Activated CD4-positive, alpha-beta T cell treated with anti-CD3 and anti-CD28 coated beads, Interleukin-2, amount 50 U/mL, for 4 hours (primary cell): ENCODE data around the gene NSD1.

Experiments
- DNase-seq, 2 experiments: peaks; one replicate each; pipeline ENCODE4 v3.0.0-alpha.2; 2020

The NSD1 gene

GRCh38 chr5:177183142-177183541 lies 49.6 kb downstream of the NSD1 start:
- DNase-seq: no peak

DNA sequence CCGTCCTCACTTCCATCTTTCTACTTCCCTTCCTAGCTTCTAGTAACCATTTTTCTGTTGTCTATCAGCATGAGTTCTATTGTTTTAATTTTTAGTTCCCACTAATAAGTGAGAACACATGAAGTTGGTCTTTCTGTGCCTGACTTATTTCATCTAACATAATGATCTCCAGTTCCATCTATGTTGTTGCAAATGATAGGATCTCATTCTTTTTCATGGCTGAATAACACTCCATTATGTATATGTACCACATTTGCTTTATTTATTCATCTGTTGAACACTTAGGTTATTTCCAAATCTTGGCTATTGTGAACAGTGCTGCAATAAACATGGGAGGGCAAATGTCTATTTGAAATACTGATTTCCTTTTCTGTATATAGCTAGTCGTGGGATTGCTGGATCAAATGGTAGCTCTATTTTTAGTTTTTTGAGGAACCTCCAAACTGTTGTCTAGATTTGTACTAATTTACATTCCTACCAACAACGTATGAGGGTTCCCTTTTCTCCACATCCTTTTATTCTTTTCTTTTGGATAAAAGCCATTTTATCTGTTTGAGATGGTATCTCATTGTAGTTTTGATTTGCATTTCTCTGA lies 50.3 kb downstream of the NSD1 start:
- no peak for DNase-seq

- no peak for DNase-seq
Observed at GRCh38 chr5:177185993-177186392, 52.4 kb downstream of the NSD1 start.

DNA sequence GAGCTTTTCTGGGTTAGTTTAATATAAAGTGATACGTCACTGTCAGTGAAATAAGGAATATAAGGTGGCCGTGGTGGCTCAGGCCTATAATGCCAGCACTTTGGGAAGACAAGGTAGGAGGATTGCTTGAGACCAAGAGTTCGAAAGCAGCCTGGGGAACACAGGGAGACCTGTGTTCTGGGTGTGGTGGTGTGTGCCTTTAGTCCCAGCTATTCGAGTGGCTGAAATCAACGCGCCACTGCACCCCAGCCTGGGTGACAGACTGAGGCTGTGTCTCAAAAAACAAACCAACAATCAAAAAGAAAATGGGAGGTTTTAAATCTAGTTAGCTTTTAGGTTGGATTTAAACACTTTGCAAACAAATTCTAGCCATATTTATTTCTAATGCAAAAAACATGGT lies 53.1 kb downstream of the NSD1 start:
- no peak for DNase-seq

DNA sequence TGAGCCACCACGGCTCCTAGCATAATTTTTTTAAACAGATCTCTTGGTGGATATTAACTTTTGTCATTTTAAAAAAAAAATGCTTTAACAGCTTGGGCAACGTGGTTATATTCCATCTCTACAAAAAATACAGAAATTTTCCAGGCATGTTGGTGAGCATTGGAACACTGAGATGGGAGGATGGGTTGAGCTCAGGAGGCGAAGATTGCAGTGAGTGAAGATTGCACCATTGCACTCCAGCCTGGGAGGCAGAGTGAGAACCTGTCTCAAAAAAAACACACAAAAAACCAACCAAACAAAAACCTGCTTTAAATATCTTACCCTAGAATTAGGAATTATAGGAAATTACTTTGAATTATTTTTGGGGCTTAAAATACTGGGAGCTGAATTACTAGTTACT lies 55.2 kb downstream of the NSD1 start:
- no peak for DNase-seq

DNA sequence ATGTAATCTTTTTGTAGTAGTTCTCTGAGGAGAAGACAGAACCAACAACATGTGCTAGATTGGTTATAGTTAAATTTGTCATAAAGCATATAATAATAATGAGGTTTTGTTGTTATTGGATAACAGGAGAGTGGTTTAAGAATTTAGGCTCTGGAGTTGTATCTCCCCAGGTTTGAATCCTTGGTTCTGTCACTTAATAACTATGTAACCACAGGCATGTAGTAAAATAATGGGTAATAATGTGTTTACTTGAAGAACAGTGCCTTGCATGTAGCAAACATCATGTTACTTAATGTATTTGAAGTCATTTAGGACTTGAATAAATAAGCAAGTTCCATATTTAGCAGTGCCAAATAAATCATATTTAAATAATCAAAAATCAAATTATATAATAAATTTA lies 55.8 kb downstream of the NSD1 start:
- DNase-seq: no peak

DNA sequence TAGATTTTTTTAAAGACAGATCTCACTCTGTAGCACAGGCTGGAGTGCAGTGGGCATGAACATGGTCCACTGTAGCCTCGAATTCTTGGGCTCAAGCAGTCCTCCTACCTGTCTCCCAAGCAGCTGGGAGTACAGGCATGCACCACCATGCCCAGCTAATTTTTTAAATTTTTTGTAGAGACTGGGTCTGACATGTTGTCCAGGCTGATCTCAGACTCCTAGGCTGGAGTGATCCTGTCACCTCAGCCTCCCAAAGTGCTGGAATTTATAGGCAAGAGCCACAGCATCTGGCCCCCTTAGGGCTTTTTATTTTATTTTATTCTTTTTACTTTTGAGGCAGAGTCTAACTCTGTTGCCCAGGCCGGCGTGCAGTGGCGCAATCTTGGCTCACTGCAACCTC lies 56.4 kb downstream of the NSD1 start:
- no peak for DNase-seq

DNA sequence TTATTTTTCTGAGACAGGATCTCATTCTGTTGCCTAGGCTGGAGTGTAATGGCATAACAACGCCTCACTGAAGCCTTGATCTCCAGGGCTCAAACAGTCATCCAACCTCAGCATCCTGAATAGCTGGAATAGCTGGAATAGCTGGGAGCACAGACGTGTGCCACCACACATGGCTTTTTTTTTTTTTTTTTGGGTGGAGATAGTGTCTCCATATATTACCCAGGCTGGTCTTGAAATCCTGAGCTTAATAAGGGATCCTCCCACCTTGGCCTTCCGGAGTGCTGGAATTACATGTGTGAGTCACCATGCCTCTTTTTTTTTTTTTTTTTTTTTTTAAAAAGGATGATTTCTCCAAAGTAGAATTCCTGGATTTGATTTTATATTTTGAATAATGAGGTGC lies 60.7 kb downstream of the NSD1 start:
- no peak for DNase-seq

DNA sequence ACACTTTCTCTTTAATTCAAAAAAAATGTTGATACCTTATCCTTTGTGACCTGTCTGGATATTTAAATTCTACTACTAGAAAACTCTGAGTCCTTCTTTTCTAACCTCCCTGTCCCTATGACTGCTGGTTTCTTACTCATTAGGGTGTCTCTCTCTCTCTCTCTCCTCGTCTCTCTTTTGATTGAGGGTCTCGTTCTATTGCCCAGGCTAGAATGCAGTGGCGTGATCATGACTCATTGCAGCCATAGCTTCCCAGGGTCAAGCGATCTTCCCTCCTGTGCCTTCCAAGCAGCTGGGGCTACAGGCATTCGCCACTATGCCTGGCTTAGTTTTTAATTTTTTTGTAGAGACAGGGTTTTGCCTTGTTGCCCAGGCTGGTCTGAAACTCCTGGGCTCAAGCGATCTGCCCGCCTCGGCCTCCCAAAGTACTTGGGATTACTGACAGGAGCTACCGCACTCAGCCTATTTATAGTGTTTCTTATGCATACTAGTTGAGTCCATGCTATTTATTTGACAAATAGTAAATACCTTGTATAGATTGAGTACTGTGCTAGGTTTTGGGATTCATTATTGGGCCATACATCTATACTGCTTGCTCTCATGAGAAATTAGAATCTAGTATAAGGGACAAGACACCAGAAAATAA lies 61.9 kb downstream of the NSD1 start:
- DNase-seq: no peak

GRCh38 chr5:177198738-177199137 lies 65.2 kb downstream of the NSD1 start:
- no peak for DNase-seq

DNA sequence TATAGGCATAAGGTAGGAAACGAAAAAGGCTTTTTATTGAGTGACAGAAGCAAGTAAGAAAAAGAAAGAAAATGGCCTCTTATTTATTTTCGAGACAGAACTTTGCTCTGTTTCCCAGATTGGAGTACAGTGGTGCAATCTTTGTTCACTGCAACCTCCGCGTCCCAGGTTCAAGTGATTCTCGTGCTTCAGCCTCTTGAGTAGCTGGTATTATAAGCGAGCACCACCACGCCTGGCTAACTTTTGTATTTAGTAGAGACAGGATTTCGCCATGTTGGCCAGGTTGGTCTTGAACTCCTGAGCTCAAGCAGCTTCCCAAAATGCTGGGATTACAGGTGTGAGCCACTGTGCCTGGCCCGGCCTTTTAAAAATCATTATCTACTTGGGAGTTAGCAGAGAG lies 70.7 kb downstream of the NSD1 start:
- no peak for DNase-seq

DNA sequence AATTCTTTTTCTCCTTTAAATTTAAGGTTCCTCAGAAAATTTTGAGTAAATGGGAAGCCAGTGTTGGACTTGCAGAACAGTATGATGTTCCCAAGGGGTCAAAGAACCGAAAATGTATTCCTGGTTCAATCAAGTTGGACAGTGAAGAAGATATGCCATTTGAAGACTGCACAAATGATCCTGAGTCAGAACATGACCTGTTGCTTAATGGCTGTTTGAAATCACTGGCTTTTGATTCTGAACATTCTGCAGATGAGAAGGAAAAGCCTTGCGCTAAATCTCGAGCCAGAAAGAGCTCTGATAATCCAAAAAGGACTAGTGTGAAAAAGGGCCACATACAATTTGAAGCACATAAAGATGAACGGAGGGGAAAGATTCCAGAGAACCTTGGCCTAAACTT lies 76.0 kb downstream of the NSD1 start:
- DNase-seq: no peak

DNA sequence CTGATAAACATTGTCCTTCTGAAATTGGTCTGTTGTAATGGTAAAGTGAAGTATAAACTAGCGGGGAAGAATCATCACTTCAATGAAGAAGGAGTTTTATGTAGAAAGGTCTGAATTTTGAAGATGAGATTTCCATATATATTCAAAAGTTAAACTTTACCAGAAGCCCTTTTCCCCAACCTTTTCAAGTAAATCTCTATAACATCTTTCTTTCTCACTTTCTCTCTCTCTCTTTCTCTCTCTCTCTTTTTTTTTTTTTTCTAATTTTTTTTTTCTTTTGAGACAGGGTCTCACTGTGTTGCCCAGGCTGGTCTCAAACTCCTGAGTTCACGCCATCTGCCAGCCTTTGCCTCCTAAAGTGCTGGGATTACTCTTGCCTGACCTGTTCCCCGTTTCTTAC lies 78.7 kb downstream of the NSD1 start:
- DNase-seq: no peak

DNA sequence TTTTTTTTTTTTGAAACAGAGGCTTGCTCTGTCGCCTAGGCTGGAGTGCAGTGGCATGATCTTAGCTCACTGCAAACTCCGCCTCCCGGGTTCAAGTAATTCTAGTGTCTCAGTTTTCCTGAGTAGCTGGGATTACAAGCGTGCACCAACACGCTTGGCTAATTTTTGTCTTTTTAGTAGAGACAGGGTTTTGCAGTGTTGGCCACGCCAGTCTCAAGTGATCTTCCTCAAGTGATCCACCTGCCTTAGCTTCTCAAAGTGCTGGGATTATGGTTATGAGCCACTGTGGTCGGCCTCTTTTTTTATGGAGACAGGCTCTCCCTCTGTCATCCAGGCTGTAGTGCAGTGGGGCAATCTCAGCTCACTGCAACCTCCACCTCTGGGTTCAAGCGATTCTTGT lies 87.0 kb downstream of the NSD1 start:
- DNase-seq: no peak

GRCh38 chr5:177222269-177222668 lies 88.7 kb downstream of the NSD1 start:
- DNase-seq: no peak

DNA sequence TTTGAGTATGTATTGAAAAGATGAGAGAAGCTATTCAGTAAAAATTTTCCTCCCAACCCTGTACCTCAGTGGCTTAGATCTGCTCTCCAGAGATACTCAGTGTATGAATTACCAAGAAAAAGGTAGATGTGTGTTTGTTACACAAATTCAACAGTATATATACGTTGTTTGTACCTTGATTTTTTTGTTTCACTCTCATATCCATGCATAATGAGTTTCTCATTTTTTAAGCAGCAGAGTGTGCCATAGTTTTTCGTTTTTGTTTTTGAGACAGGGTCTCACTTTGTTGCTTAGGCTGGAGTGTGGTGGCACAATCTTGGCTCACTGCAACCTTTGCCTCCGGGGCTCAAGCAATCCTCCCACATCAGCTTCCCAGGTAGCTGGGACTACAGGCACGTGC lies 92.2 kb downstream of the NSD1 start:
- DNase-seq: no peak

- no peak for DNase-seq
Observed at GRCh38 chr5:177226860-177227259, 93.3 kb downstream of the NSD1 start.

DNA sequence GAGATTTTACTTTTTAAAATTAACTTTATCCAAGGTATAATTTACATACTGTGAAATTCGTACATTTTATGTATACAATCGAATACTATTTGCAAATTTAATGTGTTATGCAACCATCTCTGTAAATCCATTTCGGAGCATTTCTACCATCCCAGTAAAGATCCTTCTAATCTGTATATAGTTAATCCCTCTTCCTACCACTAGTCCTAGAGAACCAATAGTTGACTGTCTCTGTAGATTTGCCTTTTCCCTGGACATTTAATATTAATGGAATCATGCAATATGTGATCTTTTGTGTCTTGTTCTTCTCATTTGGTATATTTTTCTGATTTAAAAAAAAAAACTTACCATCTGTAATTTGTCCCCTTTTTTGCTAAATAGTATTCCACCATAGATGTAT lies 95.2 kb downstream of the NSD1 start:
- DNase-seq: no peak

DNA sequence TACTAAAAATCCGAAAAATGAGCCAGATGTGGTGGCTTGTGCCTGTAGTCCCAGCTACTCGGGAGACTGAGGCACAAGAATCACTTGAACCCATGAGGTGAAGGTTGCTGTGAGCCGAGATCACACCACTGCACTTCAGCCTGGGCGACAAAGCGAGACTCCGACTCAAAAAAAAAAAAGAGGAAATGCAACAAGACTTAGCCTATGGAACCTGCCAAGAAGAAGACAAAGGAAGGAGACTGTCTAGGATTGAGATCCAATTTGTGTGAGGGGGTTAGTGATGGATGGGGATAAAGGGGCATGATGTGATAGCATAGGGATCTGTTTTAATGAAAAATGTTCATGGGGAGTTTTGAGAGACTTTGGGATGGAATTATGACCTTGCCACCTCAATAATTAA lies 97.1 kb downstream of the NSD1 start:
- no peak for DNase-seq

DNA sequence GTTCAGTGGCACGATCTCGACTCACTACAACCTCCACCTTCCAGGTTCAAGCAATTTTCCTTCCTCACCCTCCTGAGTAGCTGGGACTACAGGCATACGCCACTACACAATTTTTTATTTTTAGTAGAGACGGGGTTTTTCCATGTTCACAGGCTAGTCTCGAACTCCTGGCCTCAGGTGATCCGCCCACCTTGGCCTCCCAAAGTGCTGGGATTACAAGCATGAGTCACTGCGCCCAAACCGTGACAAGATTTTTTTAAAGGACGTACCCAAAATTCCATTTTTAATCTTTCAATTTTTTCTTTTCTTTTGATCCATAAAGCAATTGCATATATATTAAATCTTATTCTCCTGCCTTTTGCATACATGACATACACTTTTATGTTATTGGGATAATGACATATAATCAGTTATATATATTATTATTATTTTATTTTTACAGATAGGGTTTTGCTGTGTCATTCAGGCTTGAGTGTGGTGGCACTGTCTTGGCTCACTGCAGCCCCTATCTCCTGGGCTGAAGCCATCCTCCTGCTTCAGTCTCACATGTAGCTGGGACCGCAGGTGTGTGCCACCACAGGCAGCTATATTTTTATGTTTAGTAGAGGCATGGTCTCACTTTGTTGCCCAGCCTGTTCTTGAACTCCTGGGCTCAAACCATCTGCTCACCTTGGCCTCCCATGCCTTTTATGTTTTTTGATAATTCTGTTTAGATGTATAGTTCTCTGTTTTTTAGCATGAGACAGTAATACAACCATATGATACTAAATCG lies 98.1 kb downstream of the NSD1 start:
- DNase-seq: no peak

DNA sequence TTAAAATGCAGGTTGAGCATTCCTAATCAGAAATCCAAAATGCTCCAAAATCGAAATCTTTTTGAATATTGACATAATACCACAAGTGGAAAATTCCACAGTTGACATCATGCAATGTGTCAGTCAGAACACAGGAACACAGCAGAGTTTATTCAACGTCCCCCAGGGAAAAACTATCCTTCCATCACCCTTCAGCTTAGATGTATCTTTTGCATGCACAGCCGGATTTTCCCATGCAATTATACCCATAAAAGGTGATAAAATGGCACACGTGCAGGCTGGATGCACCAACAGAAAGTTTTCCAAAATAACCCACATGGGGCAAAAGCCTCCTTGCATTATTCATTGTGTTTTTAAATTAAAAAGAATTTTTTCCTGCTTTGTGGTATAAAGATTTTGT lies 98.8 kb downstream of the NSD1 start:
- DNase-seq: no peak

GRCh38 chr5:177232761-177233160 lies 99.2 kb downstream of the NSD1 start:
- no peak for DNase-seq

- no peak for DNase-seq
Observed at GRCh38 chr5:177233206-177233605, 99.6 kb downstream of the NSD1 start.

DNA sequence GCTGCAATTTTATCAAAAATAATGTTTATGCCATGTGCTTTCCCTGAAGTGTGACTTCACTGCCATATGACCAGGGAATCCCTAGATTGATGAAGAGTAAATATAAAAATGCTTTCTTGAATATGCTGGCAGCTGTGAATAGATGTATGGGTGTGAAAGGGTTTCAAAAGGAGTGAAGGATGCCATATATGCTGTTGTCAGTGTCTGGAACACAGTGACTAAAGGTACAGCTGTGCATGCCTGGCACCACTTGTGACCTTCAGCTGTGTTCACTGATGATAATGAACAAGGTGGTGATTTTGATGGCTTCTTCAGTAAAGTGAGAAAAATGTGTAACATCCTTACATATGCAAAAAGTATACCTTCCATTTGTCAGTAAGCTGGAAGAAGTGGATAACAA lies 100.2 kb downstream of the NSD1 start:
- no peak for DNase-seq

GRCh38 chr5:177234841-177235240 lies 101.3 kb downstream of the NSD1 start:
- DNase-seq: no peak
